ENCODE results near the gene GPATCH8. TPM values are rescaled to one million over a fixed set of nuclear protein-coding genes. Genes with fewer than 3 reads are reported as not detected.
A peak's percentile ranks its signal among the peaks of the same experiment; 100 is the strongest.

GPATCH8 gene
- total RNA-seq, 1 experiment from 2014 or later = 40.8 TPM

- Mint-ChIP-seq H3K4me3 (ENCODE audit: unreplicated experiment) (no peak overlapping the region), H3K36me3 (ENCODE audit: insufficient read depth, unreplicated experiment) (peaks cover 29% of the 10 kb centered on the region), H3K4me1 (ENCODE audit: insufficient read depth, unreplicated experiment) (no peaks in the 10 kb centered on the region), H3K27me3 (ENCODE audit: insufficient read depth, unreplicated experiment) (no peaks in the 10 kb centered on the region), H3K27ac (ENCODE audit: low read depth, unreplicated experiment) (no peak overlapping the region), H3K9me3 (ENCODE audit: unreplicated experiment) (no peaks in the 10 kb centered on the region)
- intact Hi-C loops (cut with micrococcal nuclease) = loop anchor here (10.0 kb wide), 1 partner anchor 226 kb away; no protein-coding TSS in a partner anchor
- ChIA-PET POLR2A (interaction anchor here (0.7 kb wide), 1 partner anchor 95 kb away, joined by 3 read pairs; the partner anchor contains the start of gene GPATCH8), CTCF (interaction anchor here (0.6 to 2.1 kb wide), 2 partner anchors 9 to 437 kb away, joined by 3 to 8 read pairs; no protein-coding TSS in a partner anchor)
- no TSS peak for BruUV-seq (replicated peaks)
- DNase-seq (ENCODE audit: unreplicated experiment) = no peak
- TF ChIP-seq CTCF (IDR thresholded peaks at IDR 0.05; ENCODE audit: unreplicated experiment) = no peak
Observed at GRCh38 chr17:44408786-44409185, 94.4 kb downstream of the GPATCH8 start.

GRCh38 chr17:44402564-44403172 is 100.5 kb downstream of the GPATCH8 start:
- H3K36me3 Mint-ChIP-seq (ENCODE audit: insufficient read depth, unreplicated experiment) = peaks cover 84% of the 10 kb centered on the region
- DNase-seq (ENCODE audit: unreplicated experiment) = no peak
- intact Hi-C loops (cut with micrococcal nuclease) = loop anchor here (5.0 to 10.0 kb wide), 2 partner anchors 100 to 232 kb away; partner anchors contain the start of gene GPATCH8
- no peaks in the 10 kb centered on the region for H3K9me3 Mint-ChIP-seq (ENCODE audit: unreplicated experiment)
- ChIA-PET CTCF (interaction anchor here (0.6 kb wide), 1 partner anchor 34 kb away, joined by 3 read pairs; no protein-coding TSS in a partner anchor), POLR2A (no interaction called here)
- H3K4me3 Mint-ChIP-seq (ENCODE audit: unreplicated experiment) = no peak overlapping the region
- BruUV-seq (replicated peaks) = no TSS peak
- no peak for TF ChIP-seq CTCF (IDR thresholded peaks at IDR 0.05; ENCODE audit: unreplicated experiment)
- no peak overlapping the region for H3K27ac Mint-ChIP-seq (ENCODE audit: low read depth, unreplicated experiment)
- no peaks in the 10 kb centered on the region for H3K27me3 Mint-ChIP-seq (ENCODE audit: insufficient read depth, unreplicated experiment)
- H3K4me1 Mint-ChIP-seq (ENCODE audit: insufficient read depth, unreplicated experiment) = no peaks in the 10 kb centered on the region

- Mint-ChIP-seq H3K27ac (ENCODE audit: low read depth, unreplicated experiment) (no peak overlapping the region), H3K36me3 (ENCODE audit: insufficient read depth, unreplicated experiment) (peaks cover 88% of the 10 kb centered on the region), H3K4me1 (ENCODE audit: insufficient read depth, unreplicated experiment) (no peaks in the 10 kb centered on the region), H3K9me3 (ENCODE audit: unreplicated experiment) (no peaks in the 10 kb centered on the region), H3K27me3 (ENCODE audit: insufficient read depth, unreplicated experiment) (no peaks in the 10 kb centered on the region), H3K4me3 (ENCODE audit: unreplicated experiment) (no peak overlapping the region)
- peak; percentile 38 for DNase-seq (ENCODE audit: unreplicated experiment)
- POLR2A ChIA-PET = interaction anchor here (0.7 kb wide), 1 partner anchor 28 kb away, joined by 3 read pairs; no protein-coding TSS in a partner anchor
- CTCF ChIA-PET = interaction anchor here (0.6 to 2.8 kb wide), 14 partner anchors 9 to 563 kb away, joined by 3 to 12 read pairs (median 4); no protein-coding TSS in a partner anchor
- intact Hi-C loops (cut with micrococcal nuclease) = loop anchor here (1.0 to 10.0 kb wide), 3 partner anchors 102 to 234 kb away; partner anchors contain the start of gene GPATCH8
- peak; percentile 39 for TF ChIP-seq CTCF (IDR thresholded peaks at IDR 0.05; ENCODE audit: unreplicated experiment)
- BruUV-seq (replicated peaks) = no TSS peak
Observed at GRCh38 chr17:44400226-44400847, 102.9 kb downstream of the GPATCH8 start.
